Measurements from ENCODE around the gene MAPKBP1.
"Not testable (repeated sequence)": the region's sequence is repeated elsewhere in the genome, so short reads cannot be mapped to it uniquely, and the experiment has no call there.

The MAPKBP1 gene, protein sequence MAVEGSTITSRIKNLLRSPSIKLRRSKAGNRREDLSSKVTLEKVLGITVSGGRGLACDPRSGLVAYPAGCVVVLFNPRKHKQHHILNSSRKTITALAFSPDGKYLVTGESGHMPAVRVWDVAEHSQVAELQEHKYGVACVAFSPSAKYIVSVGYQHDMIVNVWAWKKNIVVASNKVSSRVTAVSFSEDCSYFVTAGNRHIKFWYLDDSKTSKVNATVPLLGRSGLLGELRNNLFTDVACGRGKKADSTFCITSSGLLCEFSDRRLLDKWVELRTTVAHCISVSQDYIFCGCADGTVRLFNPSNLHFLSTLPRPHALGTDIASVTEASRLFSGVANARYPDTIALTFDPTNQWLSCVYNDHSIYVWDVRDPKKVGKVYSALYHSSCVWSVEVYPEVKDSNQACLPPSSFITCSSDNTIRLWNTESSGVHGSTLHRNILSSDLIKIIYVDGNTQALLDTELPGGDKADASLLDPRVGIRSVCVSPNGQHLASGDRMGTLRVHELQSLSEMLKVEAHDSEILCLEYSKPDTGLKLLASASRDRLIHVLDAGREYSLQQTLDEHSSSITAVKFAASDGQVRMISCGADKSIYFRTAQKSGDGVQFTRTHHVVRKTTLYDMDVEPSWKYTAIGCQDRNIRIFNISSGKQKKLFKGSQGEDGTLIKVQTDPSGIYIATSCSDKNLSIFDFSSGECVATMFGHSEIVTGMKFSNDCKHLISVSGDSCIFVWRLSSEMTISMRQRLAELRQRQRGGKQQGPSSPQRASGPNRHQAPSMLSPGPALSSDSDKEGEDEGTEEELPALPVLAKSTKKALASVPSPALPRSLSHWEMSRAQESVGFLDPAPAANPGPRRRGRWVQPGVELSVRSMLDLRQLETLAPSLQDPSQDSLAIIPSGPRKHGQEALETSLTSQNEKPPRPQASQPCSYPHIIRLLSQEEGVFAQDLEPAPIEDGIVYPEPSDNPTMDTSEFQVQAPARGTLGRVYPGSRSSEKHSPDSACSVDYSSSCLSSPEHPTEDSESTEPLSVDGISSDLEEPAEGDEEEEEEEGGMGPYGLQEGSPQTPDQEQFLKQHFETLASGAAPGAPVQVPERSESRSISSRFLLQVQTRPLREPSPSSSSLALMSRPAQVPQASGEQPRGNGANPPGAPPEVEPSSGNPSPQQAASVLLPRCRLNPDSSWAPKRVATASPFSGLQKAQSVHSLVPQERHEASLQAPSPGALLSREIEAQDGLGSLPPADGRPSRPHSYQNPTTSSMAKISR (N-terminal part only)

GRCh38 chr15:41774062-41774881, at the start of gene MAPKBP1:
MAPKBP1 (plus strand) TSS chr15:41774484; CDS start chr15:41775276, 792 bp downstream.
- peak within 1 kb of the TSS; percentile 65 to 72 for H3K4me3 ChIP-seq (replicated peaks in 1 of 2; ENCODE audit: low read depth in 2 of 2, low read length in 2 of 2)
- peak; percentile 98 for DNase-seq (ENCODE audit: low read depth in 2 of 2)
- TF ChIP-seq, protein P1, sequence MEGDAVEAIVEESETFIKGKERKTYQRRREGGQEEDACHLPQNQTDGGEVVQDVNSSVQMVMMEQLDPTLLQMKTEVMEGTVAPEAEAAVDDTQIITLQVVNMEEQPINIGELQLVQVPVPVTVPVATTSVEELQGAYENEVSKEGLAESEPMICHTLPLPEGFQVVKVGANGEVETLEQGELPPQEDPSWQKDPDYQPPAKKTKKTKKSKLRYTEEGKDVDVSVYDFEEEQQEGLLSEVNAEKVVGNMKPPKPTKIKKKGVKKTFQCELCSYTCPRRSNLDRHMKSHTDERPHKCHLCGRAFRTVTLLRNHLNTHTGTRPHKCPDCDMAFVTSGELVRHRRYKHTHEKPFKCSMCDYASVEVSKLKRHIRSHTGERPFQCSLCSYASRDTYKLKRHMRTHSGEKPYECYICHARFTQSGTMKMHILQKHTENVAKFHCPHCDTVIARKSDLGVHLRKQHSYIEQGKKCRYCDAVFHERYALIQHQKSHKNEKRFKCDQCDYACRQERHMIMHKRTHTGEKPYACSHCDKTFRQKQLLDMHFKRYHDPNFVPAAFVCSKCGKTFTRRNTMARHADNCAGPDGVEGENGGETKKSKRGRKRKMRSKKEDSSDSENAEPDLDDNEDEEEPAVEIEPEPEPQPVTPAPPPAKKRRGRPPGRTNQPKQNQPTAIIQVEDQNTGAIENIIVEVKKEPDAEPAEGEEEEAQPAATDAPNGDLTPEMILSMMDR (IDR thresholded peaks at IDR 0.05; ENCODE audit: low read depth, low read length), result peak; percentile 71

DNA sequence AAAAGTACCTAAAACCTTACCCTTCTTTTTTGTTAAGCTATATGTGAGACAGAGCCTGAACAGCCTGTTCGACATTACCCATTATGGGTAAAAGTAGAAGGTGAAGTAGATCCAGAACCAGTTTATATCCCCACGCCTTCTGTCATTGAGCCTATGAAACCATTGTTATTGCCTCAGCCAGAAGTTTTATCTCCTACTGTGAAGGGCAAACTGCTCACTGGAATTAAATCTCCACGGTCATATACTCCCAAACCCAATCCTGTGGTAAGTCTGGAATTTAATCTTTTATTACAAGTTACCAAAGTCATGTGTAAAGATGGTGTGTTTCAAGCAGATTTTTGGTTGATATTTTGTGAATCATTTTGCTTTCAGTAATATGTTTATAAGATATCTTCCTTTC, 47.1 kb upstream of the MAPKBP1 start:
- H3K4me3 ChIP-seq (replicated peaks in 1 of 2; ENCODE audit: low read depth in 2 of 2, low read length in 2 of 2), result no peak overlapping the region
- TF ChIP-seq, protein P1 (IDR thresholded peaks at IDR 0.05; ENCODE audit: low read depth, low read length), result no peak
- DNase-seq (ENCODE audit: low read depth in 2 of 2), result peak in 1 of 2 donors; percentile 50

DNA sequence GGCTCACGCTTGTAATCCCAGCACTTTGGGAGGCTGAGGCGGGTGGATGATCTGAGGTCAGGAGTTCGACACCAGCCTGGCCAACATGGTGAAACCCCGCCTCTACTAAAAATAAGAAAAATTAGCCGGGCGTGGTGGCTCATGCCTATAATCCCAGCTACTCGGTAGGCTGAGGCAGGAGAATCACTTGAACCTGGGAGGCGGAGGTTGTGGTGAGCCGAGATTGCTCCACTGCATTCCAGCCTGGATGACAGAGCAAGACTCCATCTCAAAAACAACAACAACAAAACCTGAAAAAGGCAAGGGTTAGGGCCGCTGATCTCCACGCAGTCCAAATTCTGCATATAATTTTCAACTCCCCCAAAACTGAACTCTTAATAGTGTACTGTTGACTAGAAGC, 46.2 kb upstream of the MAPKBP1 start:
- DNase-seq (ENCODE audit: low read depth in 2 of 2), result peak in 1 of 2 donors; percentile 5
- H3K4me3 ChIP-seq (replicated peaks in 1 of 2; ENCODE audit: low read depth in 2 of 2, low read length in 2 of 2), result not testable (repeated sequence)

- H3K4me3 ChIP-seq (replicated peaks in 1 of 2; ENCODE audit: low read depth in 2 of 2, low read length in 2 of 2), result no peak overlapping the region
- TF ChIP-seq, protein P1 (IDR thresholded peaks at IDR 0.05; ENCODE audit: low read depth, low read length), result no peak
- DNase-seq (ENCODE audit: low read depth in 2 of 2), result no peak
Measured at GRCh38 chr15:41730543-41730942, 43.7 kb upstream of the MAPKBP1 start.

- H3K4me3 ChIP-seq (replicated peaks in 1 of 2; ENCODE audit: low read depth in 2 of 2, low read length in 2 of 2), result no peak overlapping the region
- DNase-seq (ENCODE audit: low read depth in 2 of 2), result no peak
- TF ChIP-seq, protein P1 (IDR thresholded peaks at IDR 0.05; ENCODE audit: low read depth, low read length), result no peak
Measured at GRCh38 chr15:41732483-41732882, 41.8 kb upstream of the MAPKBP1 start.

GRCh38 chr15:41734079-41734478, 40.2 kb upstream of the MAPKBP1 start:
- TF ChIP-seq, protein P1 (IDR thresholded peaks at IDR 0.05; ENCODE audit: low read depth, low read length), result no peak
- peak in 1 of 2 donors; percentile 3 for DNase-seq (ENCODE audit: low read depth in 2 of 2)
- no peak overlapping the region for H3K4me3 ChIP-seq (replicated peaks in 1 of 2; ENCODE audit: low read depth in 2 of 2, low read length in 2 of 2)
